HG03558 (cell line): ENCODE results near the gene PTPRT.

ENCODE experiments used
- ATAC-seq: cut with Tn5 transposase; IDR thresholded peaks from one replicate; pipeline ENCODE4 v1.9.1; 2021; ENCODE audit warnings: moderate number of reproducible peaks; ENCODE audit not compliant: unreplicated experiment; ENCODE audit errors: extremely low read depth

The PTPRT gene

DNA sequence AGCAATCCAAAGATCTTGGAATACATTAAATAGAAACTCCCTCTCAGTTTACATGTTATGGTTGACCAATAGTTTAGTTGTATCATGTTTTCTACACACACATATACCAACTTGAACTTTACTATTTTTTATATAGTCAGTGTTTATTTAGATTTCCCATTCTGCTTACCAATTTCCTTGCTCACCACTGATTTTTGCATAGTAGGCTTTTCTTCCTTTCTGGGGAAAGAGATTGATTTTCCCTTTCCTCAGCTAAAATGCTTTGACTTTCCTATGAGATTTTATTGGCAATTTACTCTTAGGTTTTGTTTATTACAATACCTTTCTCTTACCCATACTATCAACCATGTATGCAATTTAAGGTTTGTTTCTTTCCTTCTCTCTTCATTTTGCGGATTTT lies 665.6 kb downstream of the PTPRT start:
- no peak for ATAC-seq

DNA sequence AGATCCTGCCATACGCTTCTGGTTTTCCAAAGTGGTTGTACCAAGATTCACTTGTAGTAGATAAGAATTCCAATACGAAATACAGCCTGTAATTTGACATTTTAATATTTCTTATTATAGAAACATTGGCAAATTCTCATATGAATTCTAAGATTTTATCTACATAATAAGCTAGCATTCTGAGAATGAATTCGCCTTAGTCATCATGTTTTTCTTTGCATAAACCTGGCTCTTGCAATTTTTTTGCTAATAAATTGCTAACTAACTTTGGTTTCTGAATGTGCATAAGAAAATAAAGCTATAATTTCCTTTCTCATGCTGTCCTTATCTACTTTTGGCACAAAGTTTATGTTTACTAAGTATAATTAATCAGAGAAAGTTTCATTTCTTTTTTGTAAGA lies 673.0 kb downstream of the PTPRT start:
- ATAC-seq: no peak

DNA sequence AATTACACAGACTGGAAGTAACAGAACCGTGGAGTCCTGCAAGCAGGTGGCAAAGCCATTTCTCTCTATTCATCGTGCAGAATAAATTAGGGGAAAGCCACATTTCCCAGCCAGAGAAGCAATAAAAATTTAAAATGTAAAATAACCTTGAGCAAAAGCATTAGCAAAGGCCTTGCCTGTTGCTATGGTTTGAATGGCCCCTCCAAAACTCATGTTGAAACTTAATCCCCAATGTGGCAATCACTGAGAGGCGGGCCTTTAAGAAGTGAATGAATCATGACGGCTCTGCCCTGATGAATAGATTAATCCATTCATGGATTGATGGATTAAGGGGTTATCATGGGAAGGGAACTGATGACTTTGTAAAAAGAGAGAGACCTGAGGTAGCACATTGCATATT lies 679.0 kb downstream of the PTPRT start:
- no peak for ATAC-seq

DNA sequence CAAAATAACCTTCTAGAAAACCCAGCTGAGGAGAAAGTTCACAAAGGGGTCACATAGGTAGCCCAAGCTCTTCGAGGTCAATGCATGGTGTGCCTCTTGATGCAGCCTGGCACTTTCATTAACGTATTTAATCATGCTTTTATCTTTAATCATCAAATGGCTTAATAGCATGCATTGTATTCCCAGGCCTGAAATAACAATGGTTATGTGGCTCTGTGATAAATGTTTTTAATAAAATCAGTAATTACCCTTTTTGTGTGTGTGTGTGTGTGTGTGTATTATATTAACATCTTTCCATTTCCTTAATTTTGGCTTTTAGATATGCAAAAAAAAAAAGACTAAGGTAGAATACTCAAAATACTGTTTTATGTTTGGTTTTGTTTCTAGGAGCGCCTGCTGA lies 681.8 kb downstream of the PTPRT start:
- no peak for ATAC-seq

DNA sequence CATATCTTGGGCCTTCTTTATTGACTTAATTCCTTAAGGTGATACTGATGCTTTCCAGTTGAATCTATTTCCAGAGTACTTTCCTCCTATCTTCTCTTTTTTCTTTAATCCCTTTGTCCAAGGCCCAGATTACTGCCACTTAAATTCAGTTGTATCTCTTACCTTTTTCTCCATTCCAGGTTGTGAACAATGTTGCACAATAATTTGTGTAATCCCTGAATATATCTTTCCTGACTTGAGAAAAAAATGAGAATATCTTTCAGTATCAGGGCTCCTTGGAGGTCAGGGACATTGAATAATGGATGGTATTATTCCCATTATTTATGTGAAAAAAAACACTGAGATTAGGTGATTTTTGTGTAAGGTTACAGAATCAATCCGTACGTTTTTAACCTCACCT lies 683.3 kb downstream of the PTPRT start:
- ATAC-seq: no peak

DNA sequence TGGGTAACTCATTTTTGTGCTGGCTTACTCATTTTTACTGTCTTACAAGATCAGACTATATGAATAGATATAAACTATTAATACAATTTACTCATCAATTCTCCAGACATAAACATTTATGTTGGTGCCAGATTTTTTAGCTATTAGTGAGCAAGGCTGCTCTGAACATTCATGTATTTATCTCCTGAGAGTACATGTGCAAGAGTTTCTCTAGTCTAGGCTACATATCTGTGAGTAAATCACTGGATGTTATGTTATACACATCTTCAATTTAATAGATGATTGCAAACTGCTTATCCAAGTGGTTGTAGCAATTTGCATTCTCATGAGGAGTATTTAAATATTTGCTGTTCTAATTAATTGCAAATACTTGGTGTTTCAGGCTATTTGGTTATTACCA lies 687.1 kb downstream of the PTPRT start:
- ATAC-seq: no peak

DNA sequence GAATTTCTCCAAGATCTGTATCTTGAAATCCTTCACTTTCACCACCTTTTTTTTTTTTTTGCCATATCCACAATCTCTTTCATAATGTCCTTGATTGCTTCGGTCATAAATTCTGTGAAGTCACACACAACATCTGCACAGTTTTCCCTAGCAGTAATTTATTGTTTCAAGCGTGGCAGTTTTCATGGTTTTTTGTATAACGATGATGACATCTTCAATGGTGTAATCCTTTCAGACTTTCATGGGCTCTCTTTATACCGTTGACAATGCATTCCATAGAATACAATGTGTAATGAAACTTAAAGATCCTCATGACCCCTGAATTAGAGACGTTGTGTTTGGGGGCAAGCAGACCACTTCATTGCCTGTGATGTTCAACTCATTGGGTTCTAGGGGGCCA lies 693.1 kb downstream of the PTPRT start:
- no peak for ATAC-seq

DNA sequence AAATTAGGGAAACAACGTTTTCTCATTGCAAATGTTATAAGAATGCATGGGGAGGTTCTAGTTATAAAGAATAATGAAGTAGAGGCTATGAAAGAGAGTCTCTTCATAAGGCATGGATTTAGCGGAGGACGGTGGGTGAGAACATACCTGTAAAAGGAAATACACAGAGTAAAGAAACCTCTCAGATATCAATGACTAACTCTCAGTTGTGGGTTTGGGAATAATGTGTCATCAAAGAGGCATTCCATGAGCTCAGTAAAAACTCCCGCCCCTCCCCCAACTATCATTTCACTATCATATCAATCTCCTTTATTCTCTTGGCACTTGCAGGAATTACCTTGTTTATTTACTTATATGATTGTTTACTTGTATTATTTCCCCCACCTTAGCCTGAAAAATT lies 695.4 kb downstream of the PTPRT start:
- no peak for ATAC-seq

DNA sequence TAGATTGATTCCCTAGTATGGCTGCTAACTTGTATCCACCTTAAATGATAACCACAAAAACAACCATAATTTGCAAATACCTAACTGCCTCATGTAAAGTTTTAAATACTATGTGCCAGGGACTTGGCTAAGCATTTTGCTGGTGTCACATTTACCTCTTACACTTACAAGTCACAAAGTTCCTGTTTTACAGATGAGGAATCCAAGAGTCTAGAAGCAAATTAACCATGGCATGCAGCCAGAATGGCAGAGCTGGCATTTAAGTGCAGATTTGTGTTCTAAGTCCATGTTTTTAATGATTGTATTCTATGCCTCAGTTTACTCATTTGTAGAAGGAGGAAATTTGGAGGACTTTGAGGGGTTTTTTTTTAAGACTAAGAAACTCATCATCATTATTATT lies 696.7 kb downstream of the PTPRT start:
- ATAC-seq: no peak

DNA sequence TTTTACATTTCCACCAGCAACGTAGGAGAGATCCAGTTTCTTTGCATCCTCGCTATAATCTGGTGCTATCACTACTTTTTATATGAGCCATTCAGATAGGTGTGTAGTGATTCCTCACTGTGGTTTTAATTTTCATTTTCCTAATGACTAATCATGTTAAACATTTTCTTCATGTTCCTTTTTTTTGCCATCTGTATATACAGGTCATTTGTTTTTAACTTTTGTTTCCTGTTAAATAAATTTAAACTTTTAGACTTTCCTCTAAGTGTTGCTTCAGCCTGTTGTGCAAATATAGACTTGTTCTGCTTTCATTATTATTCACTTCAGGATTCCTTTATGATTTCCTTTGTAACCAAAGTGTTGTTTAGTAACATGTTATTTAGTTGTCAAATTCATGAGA lies 697.4 kb downstream of the PTPRT start:
- no peak for ATAC-seq

DNA sequence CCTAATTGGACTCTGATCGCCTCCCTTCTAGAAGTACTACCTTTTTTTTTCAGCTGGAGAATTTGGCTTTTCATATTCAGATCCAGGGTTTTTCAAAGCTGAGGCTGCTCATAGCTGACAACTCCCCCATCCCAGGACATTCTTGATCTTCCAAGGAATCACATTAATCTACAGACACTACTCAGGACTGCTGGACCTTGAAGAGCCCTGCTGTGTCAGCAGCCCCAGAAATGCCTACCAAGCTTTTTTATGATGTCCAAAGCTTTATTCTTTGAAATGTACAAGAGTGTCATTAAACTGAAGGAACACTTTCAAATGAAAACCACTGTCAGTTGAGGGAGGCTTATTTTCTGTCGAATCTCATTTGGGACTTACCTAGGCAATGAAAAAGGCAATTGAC lies 704.1 kb downstream of the PTPRT start:
- no peak for ATAC-seq

DNA sequence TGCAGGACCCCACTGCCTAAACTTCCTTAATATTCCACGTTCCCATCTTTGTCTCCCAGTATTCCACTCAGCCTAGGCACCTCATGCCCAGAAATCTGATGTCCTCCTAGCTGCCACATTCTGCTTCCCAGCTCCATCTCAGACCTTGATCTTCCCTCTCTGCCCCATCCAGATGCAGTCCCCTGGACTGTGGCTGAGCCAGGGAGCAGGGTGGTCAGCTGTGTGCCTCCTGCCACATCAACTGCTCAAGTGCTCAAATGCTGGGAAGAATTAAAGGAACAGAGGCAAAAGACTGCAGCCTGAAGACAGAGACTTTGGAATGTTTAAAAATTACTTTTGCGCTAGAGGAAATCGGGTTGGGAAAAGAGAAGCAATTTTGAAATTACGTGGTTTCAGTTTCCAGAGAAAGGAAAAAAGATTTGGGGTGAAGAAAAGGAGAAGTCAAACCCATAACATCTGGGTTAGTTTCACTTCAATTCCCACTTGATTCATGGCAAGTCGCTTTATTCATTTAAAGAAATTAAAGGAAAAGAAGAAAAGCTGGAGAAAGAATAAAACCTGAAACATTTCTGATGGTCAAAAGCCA lies 704.8 kb downstream of the PTPRT start:
- ATAC-seq: no peak

DNA sequence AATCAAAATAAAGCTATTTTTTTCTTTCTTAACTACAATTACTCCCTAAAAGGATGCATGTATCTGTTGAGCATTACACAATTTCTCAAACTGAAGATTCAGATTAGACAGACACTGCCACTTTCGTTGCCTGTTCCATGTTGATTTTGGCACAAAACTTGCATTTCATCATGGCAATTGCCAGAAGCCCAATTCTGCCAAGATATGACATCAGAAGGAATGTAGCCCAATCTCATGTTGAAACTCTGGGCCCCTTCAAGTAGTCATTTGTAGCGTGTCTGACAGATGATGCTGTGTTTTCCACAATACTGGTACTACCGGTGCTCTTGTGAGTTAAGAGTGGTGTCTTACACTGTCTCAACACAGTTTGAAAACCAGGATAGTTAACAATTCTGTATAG lies 705.4 kb downstream of the PTPRT start:
- ATAC-seq: no peak

DNA sequence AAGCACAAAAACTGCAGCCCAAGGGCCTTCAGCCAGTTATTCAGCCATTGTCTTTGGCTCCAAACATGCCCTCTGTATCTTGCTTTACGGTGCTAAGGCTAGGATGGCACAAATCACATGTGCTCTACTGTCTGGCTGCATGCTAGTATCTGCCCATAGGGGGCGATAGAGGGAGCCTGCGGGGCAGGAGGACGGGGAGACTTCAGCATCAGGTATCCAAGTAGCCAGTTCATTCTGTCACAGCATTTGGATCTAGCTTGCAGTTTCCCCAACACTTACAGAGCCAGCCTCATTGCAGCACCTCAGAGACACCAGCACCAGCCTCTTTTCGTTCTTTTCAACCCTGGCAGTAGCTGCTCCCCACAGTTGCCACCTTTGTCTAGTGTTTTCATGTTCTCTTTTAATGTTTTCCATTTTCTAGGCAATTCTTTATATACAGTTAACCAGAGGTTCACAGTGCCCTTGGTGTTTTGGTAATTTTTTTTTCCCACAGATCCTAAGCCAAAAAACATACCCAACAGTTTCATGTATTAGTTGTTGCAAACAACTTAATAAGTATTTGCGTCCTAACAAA lies 705.9 kb downstream of the PTPRT start:
- no peak for ATAC-seq

DNA sequence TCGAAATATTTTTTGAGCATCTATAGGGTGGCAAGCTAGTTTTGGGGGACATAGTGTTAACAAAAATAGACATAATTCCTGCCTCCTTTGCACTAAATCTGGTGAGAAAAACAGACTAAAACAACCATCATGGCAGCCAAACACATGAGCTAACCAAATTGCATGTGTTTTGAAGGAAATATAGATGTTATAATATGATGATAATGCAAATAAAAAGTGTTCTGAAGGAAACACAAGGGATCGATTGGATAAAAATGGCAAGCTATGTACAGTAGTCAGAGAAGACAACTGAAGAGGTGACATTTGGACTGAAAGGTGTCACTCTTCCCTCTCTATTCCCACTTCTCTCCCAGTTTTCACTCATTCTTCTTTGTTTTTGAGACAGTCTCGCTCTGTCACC lies 706.9 kb downstream of the PTPRT start:
- no peak for ATAC-seq

DNA sequence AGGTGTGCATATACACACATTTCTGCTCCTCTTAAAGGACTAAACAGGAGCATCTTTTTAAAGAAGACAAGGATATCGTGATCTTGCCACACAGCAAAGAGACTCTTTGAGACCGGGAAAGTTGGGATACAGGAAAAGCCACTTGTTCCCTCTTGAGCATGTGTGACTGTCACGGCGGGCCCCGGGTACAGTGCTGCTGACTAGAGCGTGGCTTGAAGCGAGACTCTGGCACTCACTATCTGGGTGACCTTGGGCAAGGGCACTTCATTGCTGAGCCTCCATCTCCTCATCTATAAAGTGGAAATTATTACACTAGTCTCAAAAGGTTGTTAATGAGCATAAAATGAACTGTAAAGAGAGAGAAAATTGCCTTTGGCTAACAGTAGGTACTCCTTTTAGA lies 713.9 kb downstream of the PTPRT start:
- ATAC-seq: no peak

DNA sequence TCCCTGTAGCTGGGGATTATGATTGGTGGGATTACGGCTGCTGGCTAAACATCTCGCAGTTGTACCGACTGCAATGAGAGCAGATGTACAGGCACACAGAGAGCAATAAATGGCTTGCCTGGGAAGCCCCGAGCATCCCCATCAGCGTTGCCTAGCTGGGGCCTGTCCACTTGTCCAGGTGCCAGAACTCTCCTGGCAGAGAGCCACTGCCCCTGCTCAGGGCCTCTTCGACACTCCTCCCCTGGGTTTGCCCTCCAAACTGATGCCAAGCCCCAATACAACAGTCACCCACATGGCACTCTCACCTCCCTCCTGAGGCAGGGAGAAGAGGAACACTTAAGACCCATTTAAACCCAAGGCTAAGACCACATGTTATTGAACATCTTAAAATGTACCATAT lies 715.1 kb downstream of the PTPRT start:
- no peak for ATAC-seq

DNA sequence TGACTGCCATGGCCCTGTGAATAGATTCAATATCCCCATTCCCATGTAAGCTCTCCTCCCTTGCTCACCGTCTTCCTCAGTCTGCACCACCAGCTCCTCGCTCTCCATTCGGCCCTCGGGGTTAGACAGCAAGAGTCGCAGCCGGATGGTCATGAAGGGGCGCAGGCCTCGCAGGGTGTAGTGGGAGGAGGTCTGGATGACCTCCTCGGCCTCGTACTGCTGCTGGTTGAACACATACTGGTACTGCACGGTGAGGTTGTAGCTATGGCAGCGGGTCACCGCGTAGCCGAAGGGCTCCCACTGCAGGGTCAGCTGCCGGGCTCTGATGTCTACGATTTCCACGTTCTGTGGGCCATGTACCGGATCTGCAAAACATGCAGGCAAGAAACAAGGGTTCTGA lies 717.5 kb downstream of the PTPRT start:
- no peak for ATAC-seq

DNA sequence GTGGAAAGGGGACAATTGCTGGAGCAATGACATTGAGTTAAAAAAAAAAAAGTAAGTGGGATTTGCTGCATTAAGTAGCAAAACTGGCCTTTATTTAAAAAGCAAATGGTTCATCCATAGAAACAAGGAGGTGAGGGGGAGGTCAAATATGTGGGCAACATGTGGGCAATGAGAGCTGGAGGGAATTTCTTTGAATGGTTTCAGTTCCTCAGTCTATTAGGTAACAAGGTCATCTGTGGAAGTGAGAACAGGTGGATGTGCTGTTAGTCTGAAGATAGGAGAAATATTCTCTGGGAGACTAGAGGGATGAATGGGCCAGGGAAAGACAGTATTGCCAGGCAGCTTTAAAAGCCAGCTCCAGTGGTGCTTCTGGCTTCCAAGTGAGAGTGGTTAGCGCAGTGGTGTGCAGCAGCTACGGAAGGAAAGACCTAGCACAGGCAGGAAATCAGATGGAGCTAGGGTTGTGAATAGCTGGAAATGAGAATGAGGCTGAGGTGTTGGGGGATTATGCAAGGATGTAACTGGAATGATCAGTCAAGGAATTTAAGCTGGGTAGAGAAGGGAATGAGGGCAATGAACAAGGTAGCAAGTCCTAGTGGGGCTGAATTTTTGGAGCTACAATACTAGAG lies 727.6 kb downstream of the PTPRT start:
- no peak for ATAC-seq

DNA sequence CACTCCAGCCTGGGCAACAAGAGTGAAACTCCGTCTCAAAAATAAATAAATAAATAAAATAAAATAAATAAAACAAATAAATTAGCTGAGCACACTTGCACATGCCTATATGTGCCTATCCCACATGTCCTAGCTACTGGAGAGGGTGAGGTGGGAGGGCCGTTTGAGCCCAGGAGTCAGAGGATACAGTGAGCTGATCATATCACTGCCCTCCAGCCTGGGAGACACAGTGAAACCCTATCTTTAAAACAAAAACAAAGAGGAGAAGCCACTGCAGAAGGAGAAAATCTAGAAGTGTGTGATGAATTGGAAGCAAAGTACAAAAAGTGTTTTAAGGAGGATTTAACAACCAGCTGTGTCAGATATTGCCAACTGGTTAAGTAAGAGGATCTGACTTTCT lies 728.4 kb downstream of the PTPRT start:
- no peak for ATAC-seq

DNA sequence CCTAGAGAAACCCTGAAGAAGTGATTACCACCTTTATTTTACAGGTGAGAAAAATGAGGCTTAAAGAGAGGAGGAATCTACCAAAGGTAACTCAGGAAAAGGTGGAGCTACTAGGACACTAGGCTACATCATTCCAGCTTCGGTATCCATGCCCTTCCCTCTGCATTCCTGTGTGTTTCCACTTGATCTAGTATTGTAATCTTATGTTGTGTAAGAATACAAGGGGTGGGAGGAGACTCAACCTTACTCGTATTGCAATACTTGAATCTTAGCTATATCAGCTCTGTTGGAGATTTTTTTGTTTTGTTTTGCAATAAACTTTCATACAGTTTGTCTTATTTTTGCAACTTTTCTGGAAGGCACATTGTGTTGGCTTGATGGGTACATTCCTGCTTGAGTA lies 742.4 kb downstream of the PTPRT start:
- ATAC-seq: no peak

DNA sequence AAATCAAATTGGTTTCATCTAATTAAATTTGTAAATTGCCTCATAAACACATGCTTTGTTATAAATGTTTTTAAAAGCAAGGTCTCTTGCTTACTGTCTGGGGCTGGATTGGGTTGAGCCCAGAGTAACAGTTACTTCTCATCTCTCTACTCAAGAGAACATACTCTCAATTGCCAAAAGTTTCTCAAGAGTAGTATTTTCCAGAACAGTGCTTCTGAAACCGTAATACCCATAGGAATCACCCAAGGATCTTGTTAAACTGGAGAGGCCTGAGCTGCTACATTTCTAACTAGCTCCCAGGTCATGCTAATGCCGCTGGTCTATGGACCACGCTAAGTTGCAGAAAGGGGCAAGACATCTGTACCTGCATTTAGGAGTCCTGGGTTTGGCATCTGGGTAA lies 744.9 kb downstream of the PTPRT start:
- no peak for ATAC-seq
